ENCODE measurements around the gene NISCH. TPM values are rescaled to one million over a fixed set of nuclear protein-coding genes. Genes with fewer than 3 reads are reported as not detected.

The NISCH gene
- polyA plus RNA-seq, 1 donor (not counting 4 experiments of a cell fraction or from before 2014, with no cell fraction given): 48.1 TPM

DNA sequence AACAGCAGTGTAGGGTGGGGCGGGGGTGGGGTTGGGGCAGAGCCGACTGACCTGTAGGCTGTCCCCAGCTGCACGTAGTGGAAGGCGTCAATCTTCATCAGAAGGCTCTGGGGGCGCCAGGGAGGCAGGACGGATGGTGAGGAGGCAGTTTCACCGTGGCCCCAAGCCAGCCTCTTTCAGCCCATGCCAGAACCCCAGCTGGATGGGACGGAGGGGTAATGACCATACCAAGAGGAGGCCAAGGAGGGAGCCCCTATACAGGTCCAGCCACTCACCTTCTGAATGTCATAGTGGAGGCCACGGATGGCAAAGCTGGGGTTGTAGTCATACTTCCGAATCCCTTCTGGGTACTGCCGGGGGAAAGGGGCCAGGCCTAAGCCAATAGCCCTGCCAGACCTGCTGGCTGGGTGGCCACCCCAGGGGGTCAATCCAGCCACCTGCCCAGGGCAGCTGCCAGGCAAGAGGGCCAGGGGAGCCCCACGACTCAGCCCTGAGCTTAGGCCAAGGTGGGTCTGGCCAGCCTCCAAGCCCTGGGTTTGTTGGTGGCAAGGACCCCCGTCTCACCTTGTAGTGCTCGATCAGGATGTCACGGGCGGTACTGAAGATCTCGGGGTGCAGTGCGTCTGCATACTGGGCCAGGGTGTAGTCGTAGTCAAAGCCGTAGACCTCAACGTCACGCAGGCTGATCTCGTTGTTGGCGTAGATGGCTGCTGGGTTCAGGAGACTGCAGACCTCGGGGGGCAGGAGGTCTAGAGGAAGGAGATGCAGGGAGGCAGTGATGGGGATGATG lies 73.4 kb downstream of the NISCH start:
- Histone ChIP-seq H4K20me1 (ENCODE audit: control insufficient read depth, extremely low read depth, insufficient read depth, low read length) (no peaks in the 10 kb centered on the region), H3K4me1 (ENCODE audit: control insufficient read depth, extremely low read depth, insufficient read depth, low read length) (peaks cover 31% of the 10 kb centered on the region)

DNA sequence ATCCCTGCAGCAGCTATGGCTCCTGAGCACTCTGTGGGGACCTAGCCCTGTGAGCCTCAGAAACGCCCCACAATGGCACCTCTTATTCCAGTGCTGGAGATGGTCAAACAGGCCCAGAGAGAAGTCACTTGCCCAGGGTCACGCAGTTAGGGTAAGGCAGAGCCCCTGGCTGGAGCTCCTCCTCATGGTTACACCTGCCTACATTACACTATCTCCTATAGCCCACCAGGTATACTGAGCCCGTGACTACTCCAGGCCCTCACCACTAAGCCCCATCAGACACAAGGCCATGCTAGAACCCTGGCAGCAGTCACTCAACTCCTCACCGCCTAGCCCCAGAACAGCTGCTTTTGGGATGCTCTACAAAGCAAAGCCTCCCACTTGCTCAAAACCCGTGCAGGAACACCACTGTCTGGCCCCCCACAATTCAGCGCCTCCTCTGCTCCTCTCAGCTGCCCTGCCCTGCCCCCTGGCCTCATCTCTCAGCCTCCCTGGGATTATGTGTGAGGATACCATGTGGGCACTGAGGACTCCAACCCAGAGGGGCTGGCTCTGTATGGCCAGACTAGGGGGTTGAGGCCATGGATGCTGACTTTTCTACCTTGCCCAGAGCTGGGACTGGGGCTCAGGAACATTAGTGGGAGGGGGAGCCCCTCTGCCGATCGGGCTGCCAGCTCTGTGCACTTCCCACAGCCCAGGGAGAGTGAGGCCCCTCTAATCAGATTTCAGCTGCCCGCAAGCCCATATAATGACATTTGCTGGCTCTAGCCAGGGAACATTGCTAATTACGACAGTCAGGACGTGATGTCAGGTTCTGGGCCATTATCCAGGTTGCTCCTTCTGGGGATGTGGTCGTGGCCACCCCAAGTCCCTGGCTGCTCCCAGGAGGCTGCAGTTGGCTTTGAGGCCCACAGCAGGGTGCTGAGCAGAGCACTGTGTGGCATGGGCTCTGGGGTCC lies 74.3 kb downstream of the NISCH start:
- Histone ChIP-seq H3K27me3 (ENCODE audit: control insufficient read depth, extremely low read depth, insufficient read depth, low read length) (no peaks in the 10 kb centered on the region), H3K9me3 (ENCODE audit: control insufficient read depth, low read depth, low read length) (no peaks in the 10 kb centered on the region), H3K4me1 (ENCODE audit: control insufficient read depth, extremely low read depth, insufficient read depth, low read length) (peaks cover 32% of the 10 kb centered on the region), H3K9me1 (ENCODE audit: control insufficient read depth, extremely low read depth, insufficient read depth, low read length) (peaks cover 3% of the 10 kb centered on the region), H2AFZ (ENCODE audit: control insufficient read depth, low read length) (no peak overlapping the region), H3K79me2 (ENCODE audit: control insufficient read depth, insufficient read depth, low read length) (peaks cover 11% of the 10 kb centered on the region), H3K36me3 (ENCODE audit: control insufficient read depth in 2 of 2, extremely low read depth in 1 of 2, insufficient read depth in 2 of 2, low read length in 2 of 2) (peaks cover 8 to 15% of the 10 kb centered on the region in 2 experiments), H3K4me2 (ENCODE audit: control insufficient read depth, extremely low read depth, insufficient read depth, low read depth, low read length) (no peak overlapping the region), H3K9ac (ENCODE audit: control insufficient read depth, extremely low read depth, insufficient read depth, low read length) (no peak overlapping the region), H3K27ac (ENCODE audit: control insufficient read depth, insufficient read depth, low read length) (no peak overlapping the region), H4K20me1 (ENCODE audit: control insufficient read depth, extremely low read depth, insufficient read depth, low read length) (no peaks in the 10 kb centered on the region), H3K4me3 (ENCODE audit: control insufficient read depth in 2 of 3, extremely low read depth in 1 of 3, insufficient read depth in 2 of 3, low read depth in 1 of 3, low read length in 3 of 3) (no peak overlapping the region)
- dilution Hi-C loops (cut with MboI; ENCODE audit: extremely low pct_ligation_motif_present, low sequenced_read_pairs): no loop called here
- FAIRE-seq (no peak), DNase-seq (ENCODE audit: low read depth, low spot score) (no peak)
- no peak for TF ChIP-seq CTCF (optimal IDR thresholded peaks at IDR 0.05 in 1 of 3, IDR thresholded peaks at IDR 0.05 in 1 of 3, conservative IDR thresholded peaks at IDR 0.05 in 1 of 3; ENCODE audit: extremely low read depth in 1 of 3, insufficient read depth in 2 of 3, low read length in 3 of 3)
- TF ChIP-seq EZH2 (IDR thresholded peaks at IDR 0.05; ENCODE audit: low read length): no peak

More for the DNA sequence above, 73.4 kb downstream of the NISCH start:
- Histone ChIP-seq H3K9me1 (ENCODE audit: control insufficient read depth, extremely low read depth, insufficient read depth, low read length) (peaks cover 3% of the 10 kb centered on the region), H3K27me3 (ENCODE audit: control insufficient read depth, extremely low read depth, insufficient read depth, low read length) (no peaks in the 10 kb centered on the region), H3K27ac (ENCODE audit: control insufficient read depth, insufficient read depth, low read length) (no peak overlapping the region), H3K9me3 (ENCODE audit: control insufficient read depth, low read depth, low read length) (no peaks in the 10 kb centered on the region), H3K36me3 (ENCODE audit: control insufficient read depth in 2 of 2, extremely low read depth in 1 of 2, insufficient read depth in 2 of 2, low read length in 2 of 2) (peaks cover 12 to 19% of the 10 kb centered on the region in 2 experiments), H3K79me2 (ENCODE audit: control insufficient read depth, insufficient read depth, low read length) (peaks cover 11% of the 10 kb centered on the region), H3K9ac (ENCODE audit: control insufficient read depth, extremely low read depth, insufficient read depth, low read length) (no peak overlapping the region), H3K4me2 (ENCODE audit: control insufficient read depth, extremely low read depth, insufficient read depth, low read depth, low read length) (no peak overlapping the region), H2AFZ (ENCODE audit: control insufficient read depth, low read length) (no peak overlapping the region), H3K4me3 (ENCODE audit: control insufficient read depth in 2 of 3, extremely low read depth in 1 of 3, insufficient read depth in 2 of 3, low read depth in 1 of 3, low read length in 3 of 3) (no peak overlapping the region)
- DNase-seq (ENCODE audit: low read depth, low spot score) (no peak), FAIRE-seq (no peak)
- dilution Hi-C loops (cut with MboI; ENCODE audit: extremely low pct_ligation_motif_present, low sequenced_read_pairs): no loop called here
- no peak for TF ChIP-seq CTCF (optimal IDR thresholded peaks at IDR 0.05 in 1 of 3, IDR thresholded peaks at IDR 0.05 in 1 of 3, conservative IDR thresholded peaks at IDR 0.05 in 1 of 3; ENCODE audit: extremely low read depth in 1 of 3, insufficient read depth in 2 of 3, low read length in 3 of 3)
